Chondrocyte (in vitro differentiated cells): ENCODE results near the gene ATG7. TPM values are rescaled to one million over a fixed set of nuclear protein-coding genes. Genes with fewer than 3 reads are reported as not detected.

ENCODE experiments used
- DNase-seq: peaks from one replicate; pipeline ENCODE4 v3.0.0; 2021; ENCODE audit warnings: mixed read lengths, low spot score
- H3K27ac Mint-ChIP-seq: one replicate; pipeline ENCODE4 v1.8.0; 2021; ENCODE audit warnings: mild to moderate bottlenecking, moderate library complexity, mixed read lengths; ENCODE audit not compliant: unreplicated experiment
- H3K27me3 Mint-ChIP-seq: 2 replicates; pipeline ENCODE4 v1.8.0; 2021; ENCODE audit warnings: low read depth, mixed read lengths
- H3K36me3 Mint-ChIP-seq: 2 replicates; pipeline ENCODE4 v1.8.0; 2021; ENCODE audit warnings: low read depth, mixed read lengths
- H3K4me1 Mint-ChIP-seq: 2 replicates; pipeline ENCODE4 v1.8.0; 2021; ENCODE audit warnings: low read depth, mild to moderate bottlenecking, mixed read lengths
- H3K4me3 Mint-ChIP-seq: one replicate; pipeline ENCODE4 v1.8.0; 2021; ENCODE audit warnings: mild to moderate bottlenecking, moderate library complexity, mixed read lengths; ENCODE audit not compliant: unreplicated experiment
- H3K9me3 Mint-ChIP-seq: 2 replicates; pipeline ENCODE4 v1.8.0; 2021; ENCODE audit warnings: low read depth, mixed read lengths
- CTCF ChIP-seq: fragments of 200-600 bp; sonication (generic); IDR thresholded peaks from 2 replicates; pipeline ENCODE4 v1.5.0; 2021; ENCODE audit warnings: antibody characterized with exemption, mild to moderate bottlenecking, moderate library complexity
- total RNA-seq: library from RNA; stranded (reverse); gene quantifications from 3 replicates; pipeline ENCODE4 v1.2.1, GENCODE V29; 2021

Gene ATG7
- total RNA-seq, 1 donor from 2014 or later: 27.4 TPM

- TF ChIP-seq CTCF: no peak
- H3K4me3 Mint-ChIP-seq: peak overlapping the region; percentile 44
- peak overlapping the region; percentile 100 for H3K27ac Mint-ChIP-seq
- peaks cover 26% of the 10 kb centered on the region for H3K36me3 Mint-ChIP-seq
- peaks cover 90% of the 10 kb centered on the region for H3K4me1 Mint-ChIP-seq
- no peaks in the 10 kb centered on the region for H3K27me3 Mint-ChIP-seq
- H3K9me3 Mint-ChIP-seq: no peaks in the 10 kb centered on the region
- no peak for DNase-seq
Measured at GRCh38 chr3:11601446-11602238, 329.4 kb downstream of the ATG7 start.

GRCh38 chr3:11602239-11602840 is 330.1 kb downstream of the ATG7 start:
- peaks cover 26% of the 10 kb centered on the region for H3K36me3 Mint-ChIP-seq
- H3K4me3 Mint-ChIP-seq: peak overlapping the region; percentile 3
- no peak for DNase-seq
- peaks cover 91% of the 10 kb centered on the region for H3K4me1 Mint-ChIP-seq
- H3K9me3 Mint-ChIP-seq: no peaks in the 10 kb centered on the region
- no peak for TF ChIP-seq CTCF
- peak overlapping the region; percentile 100 for H3K27ac Mint-ChIP-seq
- no peaks in the 10 kb centered on the region for H3K27me3 Mint-ChIP-seq

- no peak for DNase-seq
- peaks cover 23% of the 10 kb centered on the region for H3K36me3 Mint-ChIP-seq
- peak overlapping the region; percentile 100 for H3K27ac Mint-ChIP-seq
- peak overlapping the region; percentile 52 for H3K4me3 Mint-ChIP-seq
- no peaks in the 10 kb centered on the region for H3K27me3 Mint-ChIP-seq
- peaks cover 91% of the 10 kb centered on the region for H3K4me1 Mint-ChIP-seq
- H3K9me3 Mint-ChIP-seq: no peaks in the 10 kb centered on the region
- no peak for TF ChIP-seq CTCF
Measured at GRCh38 chr3:11602886-11603527, 330.8 kb downstream of the ATG7 start.

- Mint-ChIP-seq H3K4me3 (peak overlapping the region; percentile 52), H3K27ac (peak overlapping the region; percentile 100), H3K4me1 (peaks cover 91% of the 10 kb centered on the region), H3K36me3 (peaks cover 23% of the 10 kb centered on the region), H3K9me3 (no peaks in the 10 kb centered on the region), H3K27me3 (no peaks in the 10 kb centered on the region)
- TF ChIP-seq CTCF: no peak
- DNase-seq: no peak
Measured at GRCh38 chr3:11603628-11604027, 331.4 kb downstream of the ATG7 start.

- H3K27me3 Mint-ChIP-seq: no peaks in the 10 kb centered on the region
- H3K36me3 Mint-ChIP-seq: peaks cover 20% of the 10 kb centered on the region
- no peaks in the 10 kb centered on the region for H3K9me3 Mint-ChIP-seq
- H3K4me3 Mint-ChIP-seq: peak overlapping the region; percentile 52
- no peak for DNase-seq
- peak overlapping the region; percentile 100 for H3K27ac Mint-ChIP-seq
- TF ChIP-seq CTCF: no peak
- peaks cover 95% of the 10 kb centered on the region for H3K4me1 Mint-ChIP-seq
Measured at GRCh38 chr3:11604139-11604892, 332.1 kb downstream of the ATG7 start.
